NOMO-1 treated with DMSO at 0.1 percent for 48 hours (cell line): Measurements from ENCODE around the gene CD151.

Experiments used
- DNase-seq: peaks from one replicate; lab custom pipeline; 2025; ENCODE audit not compliant: unreplicated experiment; lab: John Stamatoyannopoulos, UW

CD151 gene

DNA sequence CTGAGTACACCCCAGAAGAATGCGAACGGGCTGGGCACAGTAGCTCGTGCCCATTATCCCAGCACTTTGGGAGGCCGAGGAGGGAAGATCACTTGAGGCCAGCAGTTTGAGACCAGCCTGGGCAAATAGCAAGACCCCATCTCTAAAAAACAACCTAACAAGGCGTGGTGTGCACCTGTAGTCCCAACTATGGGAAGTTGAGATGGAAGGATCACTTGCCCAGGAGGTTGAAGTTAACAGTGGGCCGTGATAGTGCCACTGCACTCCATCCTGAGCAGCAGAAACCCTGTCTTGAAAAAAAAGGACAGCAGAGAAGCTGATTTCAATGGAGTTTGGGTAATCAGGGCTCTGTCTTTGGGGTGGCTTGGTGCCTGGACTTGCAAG lies 19.7 kb upstream of the CD151 start:
- no peak for DNase-seq

DNA sequence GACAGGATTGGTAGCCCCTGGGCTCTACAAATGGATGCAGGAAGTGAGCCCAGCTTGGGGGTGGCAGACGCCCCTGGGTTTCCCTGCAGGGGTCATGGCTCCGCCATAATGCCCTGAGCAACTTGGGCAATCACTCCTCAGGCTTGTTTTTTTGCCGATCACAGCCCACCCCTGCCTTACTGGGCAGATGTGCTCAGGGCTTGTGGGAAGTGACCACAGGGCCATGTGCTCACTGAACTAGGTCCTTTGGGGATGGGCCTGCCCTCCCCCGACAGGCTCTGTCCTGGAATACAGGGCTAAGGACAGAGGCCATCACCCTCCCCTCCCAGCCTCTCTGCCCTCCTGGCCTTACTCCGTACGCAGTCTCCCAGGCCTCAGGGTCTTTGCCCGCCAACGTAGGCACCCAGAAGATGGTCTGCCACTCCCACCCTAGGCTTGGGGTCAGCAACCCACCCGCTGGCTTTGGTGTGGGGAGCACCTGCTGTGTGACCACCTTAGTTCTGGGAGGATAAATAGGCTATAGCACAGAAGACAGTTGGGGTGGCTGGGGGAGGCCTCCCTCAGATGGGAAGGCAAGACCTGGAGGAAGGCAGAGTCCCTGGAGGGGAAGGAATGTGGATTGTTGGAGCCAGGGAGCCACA lies 19.2 kb upstream of the CD151 start:
- DNase-seq: no peak

DNA sequence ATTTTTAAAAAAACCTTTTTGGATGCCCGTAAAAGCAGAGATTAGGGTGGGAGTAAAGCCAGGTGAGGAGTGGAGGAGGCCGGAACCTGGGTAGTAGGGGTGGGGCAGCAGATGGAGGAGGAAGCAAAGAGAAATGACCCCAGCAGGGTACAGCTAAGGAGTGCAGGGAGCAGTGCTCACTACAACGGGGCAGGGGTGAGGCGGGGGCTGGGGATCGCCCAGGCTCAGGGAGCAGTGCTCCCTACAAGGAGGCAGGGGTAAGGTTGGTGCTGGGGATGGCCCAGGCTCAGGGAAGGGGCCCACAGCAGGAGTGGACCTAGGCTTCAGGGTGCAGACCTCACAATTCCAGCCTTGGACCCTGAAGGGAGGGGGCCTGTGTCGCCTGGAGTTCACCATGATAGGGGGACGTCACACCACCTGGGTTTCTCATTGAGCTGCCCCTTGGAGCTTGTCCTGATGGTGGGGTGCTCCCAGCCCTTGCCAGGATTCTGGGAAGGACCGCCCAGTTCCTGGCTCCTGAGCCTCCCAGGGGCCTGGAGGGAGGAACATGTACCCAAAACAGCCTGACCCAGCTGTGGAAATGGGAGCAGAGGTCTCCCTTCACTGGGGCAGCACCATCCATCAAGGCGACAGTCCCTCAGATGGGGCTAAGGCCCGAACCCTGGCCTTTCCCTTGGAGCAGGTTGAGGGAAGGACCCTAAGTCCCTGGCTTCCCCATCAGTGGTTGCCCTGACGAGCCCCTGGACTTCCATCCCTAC lies 16.9 kb upstream of the CD151 start:
- DNase-seq: no peak

DNA sequence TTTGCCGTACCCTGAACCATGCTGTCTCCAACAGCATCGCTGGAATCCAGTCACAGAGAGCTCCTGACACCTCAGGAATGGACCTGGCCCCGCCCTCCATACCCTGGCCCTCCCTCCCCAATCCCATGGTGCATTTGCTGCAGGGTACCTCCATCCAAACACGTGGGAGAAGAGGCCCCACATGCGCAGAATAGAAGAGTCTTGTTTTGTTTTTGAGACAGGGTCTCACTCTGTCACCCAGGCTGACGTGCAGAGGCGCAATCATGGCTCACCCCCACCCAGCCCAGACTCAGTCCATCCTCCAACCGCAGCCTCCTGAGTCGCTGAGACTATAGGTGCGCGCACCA lies 16.3 kb upstream of the CD151 start:
- DNase-seq: no peak

DNA sequence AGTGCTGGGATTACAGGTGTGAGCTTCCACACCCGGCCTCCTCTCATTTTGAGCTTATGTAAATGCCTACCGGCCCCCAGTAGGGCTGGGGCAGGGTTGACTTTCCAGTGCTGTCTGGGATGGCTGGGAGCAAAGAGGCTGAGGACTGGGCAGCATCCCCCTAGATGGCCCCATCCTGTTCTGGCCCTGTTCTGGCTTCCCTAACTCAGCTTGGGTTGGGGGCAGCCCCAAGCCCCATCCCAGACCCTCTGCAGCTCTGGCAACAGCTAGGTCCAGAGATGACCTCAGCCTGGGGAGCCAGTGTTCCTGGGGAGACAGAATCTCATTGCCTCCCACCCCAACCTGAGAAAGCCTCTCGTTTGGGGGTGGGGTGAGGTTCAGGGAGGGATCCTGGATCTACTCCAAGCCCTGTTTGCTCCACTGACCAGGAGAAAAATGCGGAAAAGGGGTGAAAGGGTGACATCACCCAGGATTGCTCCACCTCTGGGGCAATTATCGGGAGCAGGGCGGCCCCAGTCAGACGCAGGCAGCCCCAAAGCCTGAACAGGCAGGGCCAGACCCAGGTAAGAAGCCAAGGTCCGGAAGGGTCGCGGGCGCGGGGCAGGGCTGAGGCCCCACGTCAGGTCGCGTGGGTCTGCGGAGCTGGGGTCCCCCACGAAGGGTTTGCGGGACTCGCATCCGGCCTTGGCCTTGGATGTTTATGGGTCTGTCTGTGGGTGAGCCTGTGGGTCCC lies 14.2 kb upstream of the CD151 start, which contains the start of gene PNPLA2:
Gene PNPLA2, plus strand, starts transcription at position 519 of the 733 bp plus-strand sequence. CDS start 805 bp downstream, outside the sequence.
- DNase-seq: no peak

DNA sequence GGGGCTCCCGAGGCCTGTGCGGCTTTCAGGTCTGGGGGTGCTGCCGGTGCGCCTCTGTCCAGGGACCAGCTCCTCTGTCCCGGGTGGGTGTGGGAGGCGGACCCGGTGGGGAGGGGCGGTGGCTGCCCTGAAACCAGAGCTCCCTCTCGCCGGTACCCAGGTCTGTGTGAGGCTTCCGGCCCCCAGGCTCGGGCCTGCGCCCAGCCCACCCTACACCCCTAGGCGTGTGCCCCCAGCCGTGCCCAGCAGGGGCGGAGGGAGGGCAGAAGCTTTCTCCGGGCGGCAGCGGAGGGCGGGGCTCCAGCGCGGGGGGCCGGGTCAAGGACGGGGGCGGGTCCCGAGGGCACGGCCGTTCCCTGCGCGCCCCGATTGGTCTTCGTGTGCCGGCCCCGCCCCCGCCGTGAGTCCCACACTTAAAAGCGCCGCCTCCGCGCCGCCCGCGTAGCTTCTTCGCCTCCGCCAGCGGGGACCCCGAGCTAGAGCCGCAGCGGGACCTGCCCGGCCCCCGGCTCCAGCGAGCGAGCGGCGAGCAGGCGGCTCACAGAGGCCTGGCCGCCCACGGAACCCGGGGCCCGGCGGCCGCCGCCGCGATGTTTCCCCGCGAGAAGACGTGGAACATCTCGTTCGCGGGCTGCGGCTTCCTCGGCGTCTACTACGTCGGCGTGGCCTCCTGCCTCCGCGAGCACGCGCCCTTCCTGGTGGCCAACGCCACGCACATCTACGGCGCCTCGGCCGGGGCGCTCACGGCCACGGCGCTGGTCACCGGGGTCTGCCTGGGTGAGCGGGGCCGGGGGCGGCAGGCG lies 13.4 kb upstream of the CD151 start:
- peak; percentile 88 for DNase-seq

DNA sequence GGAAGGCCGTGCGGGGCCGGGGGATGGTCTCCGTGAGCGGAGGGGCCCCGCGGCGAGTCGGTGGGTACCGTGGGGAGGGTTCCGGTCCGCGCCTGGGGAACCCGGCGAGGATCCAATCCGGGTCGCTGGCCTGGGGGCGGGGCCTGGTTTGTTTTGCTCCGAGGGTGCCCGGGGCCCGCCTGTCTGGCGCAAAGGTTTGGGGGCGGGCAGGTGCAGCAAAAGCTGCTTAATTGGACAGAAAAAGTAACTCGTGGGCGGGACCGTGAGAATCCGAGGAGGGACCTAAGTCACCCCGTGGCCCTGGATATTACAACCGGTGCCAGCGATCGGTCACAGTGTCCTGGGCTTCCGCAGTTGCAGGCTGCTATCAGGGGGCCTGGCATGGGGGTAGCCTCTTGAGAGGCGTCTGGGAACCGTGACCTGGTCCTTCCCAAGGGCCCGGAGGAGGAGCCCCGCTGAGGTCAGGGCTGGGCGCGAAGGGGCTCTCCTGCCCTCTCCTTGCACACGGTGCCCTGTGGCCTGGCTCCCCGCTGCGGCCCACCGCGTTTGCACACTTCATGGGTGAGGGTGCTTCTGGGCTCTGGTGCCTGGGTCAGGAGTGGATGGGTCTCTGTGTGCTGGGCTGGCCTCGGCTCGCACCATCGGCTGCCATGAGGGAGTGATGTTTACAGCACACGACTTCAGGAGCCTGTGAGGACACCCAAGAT lies 12.7 kb upstream of the CD151 start:
- DNase-seq: peak; percentile 92

DNA sequence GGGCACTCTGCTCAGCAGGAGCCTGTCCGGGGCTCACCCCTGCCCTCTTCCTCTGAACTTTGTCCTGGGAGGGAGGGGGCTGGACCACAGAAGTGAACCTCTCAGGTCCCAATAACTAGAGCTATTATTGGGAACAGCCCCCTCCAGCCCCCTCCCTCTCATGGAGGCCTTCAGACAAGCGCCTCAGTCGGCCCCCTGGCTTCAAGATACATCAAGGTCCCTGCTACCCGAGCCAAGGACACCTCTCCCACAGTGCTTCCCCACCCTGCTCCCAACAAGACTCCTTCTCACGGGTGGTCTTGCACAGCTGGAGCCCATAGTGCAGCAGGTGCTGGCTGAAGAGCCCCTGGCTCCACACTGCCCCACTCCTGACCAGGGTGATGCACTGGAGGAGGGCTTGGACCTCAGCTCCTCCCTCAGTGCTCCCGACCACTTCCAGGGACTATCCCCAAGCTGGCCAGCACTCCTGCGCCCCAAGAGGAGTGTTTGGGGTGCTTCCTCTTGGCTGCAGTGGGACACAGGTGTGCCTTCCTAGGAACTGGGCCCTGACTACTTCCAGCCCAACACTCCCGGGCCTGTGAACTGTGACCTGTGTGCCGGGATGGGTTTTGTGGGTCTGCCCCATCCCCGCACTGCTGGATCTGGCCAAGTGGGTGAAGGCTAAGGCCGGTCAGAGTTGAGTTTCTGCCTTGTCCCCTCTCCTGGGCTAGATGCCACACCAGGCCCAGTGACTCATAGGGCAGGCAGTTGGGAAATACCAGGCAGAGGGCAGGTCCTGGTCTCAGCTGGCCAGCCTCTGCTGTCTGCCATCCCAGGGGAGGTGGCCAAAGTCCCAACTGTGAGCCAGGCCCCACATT lies 11.9 kb upstream of the CD151 start:
- DNase-seq: peak; percentile 25

DNA sequence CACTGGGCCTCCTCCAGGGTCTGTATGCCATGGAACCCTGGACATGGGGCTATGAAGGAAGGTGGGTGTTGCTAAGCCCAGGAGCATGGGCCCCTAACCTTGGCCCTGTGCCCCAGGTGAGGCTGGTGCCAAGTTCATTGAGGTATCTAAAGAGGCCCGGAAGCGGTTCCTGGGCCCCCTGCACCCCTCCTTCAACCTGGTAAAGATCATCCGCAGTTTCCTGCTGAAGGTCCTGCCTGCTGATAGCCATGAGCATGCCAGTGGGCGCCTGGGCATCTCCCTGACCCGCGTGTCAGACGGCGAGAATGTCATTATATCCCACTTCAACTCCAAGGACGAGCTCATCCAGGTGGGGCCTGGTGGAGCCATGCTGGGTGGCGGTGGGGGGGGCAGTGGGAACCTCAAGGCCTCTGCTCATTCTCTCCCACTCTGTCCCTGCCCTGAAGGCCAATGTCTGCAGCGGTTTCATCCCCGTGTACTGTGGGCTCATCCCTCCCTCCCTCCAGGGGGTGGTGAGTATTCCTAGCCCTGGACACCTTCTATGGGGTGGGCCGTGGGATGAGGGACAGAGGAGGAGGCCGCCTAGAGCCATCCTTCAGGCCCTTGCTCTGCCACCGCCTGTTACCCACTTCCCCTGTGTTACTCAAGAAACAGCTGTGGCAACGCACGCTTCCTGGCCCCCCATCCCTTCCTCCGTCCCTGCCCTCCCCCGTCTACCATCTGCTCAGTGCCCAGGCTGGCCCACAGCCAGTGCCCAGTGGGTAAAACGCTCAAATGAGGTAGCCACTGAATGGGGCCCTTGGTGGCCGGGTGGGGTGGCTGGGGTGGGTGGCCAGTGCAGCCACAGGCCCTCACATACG lies 11.0 kb upstream of the CD151 start:
- DNase-seq: peak; percentile 46

DNA sequence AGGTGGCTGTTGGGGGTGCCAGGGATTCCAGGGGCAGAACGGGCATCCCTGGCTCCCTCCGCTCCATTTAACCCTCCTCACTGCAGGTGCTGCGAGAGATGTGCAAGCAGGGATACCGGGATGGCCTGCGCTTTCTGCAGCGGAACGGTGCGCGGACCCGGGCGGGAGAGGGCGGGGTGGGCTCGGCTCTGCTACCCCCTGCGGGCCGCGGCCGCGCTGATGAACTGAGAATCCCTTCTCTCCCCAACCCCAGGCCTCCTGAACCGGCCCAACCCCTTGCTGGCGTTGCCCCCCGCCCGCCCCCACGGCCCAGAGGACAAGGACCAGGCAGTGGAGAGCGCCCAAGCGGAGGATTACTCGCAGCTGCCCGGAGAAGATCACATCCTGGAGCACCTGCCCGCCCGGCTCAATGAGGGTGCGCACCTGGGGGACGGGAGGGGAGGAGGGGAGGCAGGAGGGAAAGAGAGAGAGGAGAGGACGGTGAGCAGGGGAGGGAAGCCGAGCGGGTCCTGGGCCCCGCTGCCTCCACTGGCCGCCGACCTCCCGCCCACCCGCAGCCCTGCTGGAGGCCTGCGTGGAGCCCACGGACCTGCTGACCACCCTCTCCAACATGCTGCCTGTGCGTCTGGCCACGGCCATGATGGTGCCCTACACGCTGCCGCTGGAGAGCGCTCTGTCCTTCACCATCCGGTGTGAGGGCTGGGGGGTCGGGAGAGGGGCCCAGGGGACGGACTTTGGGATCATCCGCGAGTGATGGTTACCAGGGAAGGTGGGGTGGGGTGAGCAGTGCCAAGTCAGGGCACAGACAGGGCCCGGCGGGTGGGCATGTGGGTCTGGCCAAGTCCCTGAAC lies 9.1 kb upstream of the CD151 start:
- no peak for DNase-seq

DNA sequence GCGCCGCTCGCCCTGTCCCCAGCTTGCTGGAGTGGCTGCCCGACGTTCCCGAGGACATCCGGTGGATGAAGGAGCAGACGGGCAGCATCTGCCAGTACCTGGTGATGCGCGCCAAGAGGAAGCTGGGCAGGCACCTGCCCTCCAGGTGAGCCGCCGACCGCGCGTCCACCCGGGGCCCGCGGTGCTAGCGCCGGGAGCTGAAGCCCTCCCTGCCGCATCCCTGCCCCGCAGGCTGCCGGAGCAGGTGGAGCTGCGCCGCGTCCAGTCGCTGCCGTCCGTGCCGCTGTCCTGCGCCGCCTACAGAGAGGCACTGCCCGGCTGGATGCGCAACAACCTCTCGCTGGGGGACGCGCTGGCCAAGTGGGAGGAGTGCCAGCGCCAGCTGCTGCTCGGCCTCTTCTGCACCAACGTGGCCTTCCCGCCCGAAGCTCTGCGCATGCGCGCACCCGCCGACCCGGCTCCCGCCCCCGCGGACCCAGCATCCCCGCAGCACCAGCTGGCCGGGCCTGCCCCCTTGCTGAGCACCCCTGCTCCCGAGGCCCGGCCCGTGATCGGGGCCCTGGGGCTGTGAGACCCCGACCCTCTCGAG lies 8.4 kb upstream of the CD151 start:
- DNase-seq: no peak

DNA sequence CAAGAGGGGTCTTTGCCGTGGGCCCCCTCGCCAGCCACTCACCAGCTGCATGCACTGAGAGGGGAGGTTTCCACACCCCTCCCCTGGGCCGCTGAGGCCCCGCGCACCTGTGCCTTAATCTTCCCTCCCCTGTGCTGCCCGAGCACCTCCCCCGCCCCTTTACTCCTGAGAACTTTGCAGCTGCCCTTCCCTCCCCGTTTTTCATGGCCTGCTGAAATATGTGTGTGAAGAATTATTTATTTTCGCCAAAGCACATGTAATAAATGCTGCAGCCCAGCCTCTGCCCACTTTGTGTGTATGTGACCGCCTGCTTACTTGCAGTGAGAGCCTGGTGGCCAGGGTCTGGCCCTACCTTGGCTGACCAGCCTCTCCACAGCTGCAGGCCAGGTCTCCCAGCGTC lies 7.8 kb upstream of the CD151 start:
- no peak for DNase-seq

DNA sequence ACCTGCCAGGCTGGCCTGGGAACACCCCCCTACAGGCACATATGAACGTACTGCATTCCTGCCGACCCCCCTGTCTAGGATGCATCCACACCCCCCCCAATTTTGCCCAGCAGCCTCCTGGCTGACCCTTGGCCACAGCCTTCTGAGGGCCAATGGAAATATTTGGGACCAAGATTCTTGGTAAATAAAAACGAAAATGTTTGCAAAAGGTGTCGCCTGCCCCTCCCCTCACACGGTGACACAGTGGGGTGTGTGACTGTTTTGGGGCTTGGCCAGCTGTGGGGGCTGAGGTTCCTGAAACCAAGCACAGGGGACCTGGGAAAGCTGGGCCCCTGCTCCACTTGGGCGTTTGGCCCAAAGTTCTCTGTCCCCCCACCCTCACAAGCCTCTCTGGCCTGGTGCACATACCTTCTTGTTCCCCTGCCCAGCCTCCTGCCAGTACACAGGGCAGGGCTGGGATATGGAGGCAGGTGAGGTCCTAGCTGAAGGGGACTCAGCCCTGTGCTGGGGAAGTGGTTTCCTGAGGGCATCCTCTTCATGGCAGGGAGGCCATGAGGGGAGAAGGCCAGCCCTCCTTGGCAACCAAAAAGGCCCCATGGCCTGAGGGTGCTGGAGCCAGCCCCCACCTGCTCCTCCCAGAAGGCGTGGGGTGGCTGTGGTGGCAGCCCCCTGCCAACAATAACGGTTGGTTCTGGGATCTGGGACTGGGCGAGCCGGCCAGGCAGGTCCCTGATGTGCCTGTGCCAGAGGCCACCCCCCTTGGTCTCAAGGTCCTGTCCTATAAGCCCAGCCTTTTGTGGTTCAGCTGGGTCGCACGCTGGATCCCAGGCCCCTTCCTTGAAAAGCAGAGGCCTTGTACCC lies 7.2 kb upstream of the CD151 start:
- no peak for DNase-seq

DNA sequence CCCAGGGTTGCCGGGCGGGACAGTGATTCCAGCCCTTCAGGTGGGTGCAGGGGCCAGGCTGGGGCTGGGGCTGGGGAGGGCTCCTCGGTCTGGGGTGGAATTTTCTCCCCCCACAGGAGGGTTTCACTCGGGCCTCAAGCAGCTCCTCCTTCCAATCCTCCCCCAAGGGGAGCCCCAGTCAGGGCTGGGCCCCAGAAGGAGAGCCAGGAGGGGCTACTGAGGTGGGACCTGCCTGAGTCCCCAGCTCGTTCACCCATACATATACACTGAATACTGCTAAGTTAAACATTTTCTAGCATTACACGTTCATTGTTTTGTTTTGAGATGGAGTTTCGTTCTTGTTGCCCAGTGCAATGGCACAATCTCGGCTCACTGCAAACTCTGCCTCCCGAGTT lies 6.5 kb upstream of the CD151 start:
- DNase-seq: no peak

DNA sequence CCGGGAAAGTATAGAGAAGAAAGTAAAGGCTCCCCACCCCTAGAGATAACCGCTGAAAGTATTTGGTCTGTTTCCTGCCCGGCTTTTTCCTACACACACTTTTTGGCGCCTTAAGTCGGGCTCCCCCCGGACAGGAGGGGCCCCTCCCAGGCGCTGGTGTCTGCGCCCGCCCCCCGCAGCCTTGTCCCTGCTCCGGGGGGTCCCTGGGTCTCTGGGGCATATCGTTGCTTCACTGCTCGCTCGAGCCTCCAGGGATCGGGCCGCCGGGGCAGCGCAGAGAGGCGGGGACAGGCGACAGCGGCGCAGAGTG lies 6.0 kb upstream of the CD151 start:
- DNase-seq: no peak

DNA sequence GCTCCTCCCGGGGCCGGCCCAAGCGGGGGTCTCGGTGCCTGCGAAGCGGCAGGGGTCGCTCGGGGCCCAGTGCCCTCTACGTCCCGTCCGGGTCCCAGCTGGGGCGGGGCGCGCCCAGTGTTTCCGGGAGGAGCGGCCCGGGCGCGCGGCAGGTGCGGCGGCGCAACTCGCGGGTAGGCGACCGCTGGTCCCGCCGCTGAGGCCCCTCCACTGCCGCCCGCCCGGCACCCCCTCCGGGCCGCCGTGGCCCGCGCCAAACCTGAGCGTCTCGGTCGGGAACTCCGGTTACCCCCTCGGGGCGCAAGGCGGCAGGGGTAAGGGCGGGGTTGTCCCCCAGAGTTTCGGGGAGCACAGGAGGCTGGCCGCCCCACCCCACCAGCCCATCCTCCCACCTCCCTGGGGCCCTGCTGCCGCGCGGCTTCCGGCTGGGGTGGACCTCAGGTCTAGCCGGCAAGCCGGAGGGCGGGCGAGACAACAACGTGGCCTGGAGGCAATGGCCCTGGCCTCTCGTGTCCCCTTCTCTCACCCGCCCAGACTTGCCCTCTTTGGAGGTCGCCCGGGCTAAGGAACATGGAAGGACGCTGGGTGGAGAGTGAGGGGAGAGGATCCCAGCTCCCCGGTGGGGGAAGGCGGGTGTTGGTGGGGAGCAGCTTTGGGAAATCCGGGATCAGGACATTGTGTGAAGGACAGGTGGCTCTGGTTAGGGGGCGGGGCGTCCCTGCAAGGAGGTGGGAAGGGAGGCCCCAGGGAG lies 5.4 kb upstream of the CD151 start:
- DNase-seq: no peak
